GM18526 (cell line): ENCODE measurements around the gene DOK5.

Experiments used
- POLR2A ChIP-seq: IDR thresholded peaks from 3 replicates; pipeline ENCODE4 v1.6.1; 2011; ENCODE audit not compliant: insufficient read length; ENCODE audit errors: extremely low read depth

Gene DOK5

GRCh38 chr20:54525916-54526590 is 50.7 kb downstream of the DOK5 start:
- TF ChIP-seq POLR2A: no peak

- TF ChIP-seq POLR2A: no peak
Measured at GRCh38 chr20:54526801-54527200, 51.4 kb downstream of the DOK5 start.

DNA sequence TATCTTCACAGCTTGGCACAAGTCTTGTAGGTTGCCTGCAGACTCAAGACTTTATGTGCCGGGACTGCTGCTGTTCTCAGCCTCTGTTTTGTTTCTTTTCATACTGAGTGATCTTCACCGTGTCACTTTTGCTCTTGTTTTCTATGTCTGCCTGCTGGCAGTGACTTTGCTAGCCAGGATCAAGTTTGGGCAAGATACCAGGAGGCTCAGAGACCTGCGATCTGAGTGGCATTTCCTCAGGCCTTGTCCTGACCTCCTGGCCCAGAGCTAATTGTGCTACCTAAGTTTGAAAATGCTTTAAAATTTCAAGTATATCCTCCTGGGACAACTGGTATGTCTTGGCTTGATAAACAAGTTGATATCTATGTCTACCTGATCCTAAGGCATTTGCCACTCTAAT is 57.2 kb downstream of the DOK5 start:
- TF ChIP-seq POLR2A: no peak

DNA sequence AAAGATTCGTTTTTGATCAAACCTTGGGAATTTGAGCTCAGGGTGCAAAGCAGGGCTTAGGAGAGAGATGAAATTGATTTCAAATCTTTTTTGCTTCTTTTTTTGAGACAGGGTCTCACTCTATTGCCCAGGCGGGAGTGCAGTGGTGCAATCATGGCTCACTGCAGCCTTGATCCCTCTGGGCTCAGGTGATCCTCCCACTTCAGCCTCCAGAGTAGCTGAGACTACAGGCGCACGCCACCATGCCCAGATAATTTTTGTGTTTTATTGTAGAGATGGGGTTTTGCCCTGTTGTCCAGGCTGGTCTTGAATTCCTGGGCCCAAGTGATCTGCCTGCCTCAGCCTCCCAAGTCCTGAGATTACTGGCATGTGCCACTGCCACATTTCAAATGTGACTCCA is 58.7 kb downstream of the DOK5 start:
- no peak for TF ChIP-seq POLR2A

DNA sequence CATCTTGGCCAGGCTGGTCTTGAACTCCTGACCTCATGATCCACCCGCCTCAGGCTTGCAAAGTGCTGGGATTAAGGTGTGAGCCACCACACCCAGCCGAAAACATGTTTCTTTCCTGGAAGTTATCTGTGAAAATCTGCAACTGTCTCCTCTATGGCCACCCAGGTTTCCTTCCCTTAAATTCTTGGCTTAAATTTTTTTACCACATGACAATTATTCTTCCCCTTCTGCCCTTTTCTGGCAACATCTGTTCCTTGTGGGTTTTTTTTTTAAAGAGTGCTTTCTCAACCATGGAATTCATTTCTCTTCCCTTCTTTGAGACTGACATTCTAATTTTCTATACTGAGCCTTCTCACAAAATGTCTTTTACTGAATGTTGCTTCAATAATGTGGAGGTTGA is 59.6 kb downstream of the DOK5 start:
- TF ChIP-seq POLR2A: no peak

DNA sequence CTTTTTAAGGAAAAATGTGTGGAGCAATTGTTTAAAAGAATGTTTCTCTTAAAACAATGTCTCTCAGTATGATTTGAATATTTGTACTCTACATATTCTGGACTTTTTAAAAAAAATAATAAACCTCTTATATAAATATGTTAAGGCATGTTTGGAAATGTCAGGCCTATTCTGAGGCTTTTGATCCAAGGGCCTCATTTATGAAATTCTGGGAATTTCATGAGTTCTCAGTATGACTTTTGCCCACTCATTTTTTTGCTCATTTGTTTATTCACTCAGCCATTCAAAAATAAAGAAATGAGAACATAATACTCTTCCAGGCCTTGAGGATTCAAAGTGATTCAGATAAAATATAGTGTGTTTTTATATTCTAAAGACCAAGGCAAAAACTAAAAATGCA is 60.4 kb downstream of the DOK5 start:
- no peak for TF ChIP-seq POLR2A

GRCh38 chr20:54539521-54540046 is 64.2 kb downstream of the DOK5 start:
- TF ChIP-seq POLR2A: no peak

GRCh38 chr20:54543369-54543768 is 68.0 kb downstream of the DOK5 start:
- no peak for TF ChIP-seq POLR2A

- TF ChIP-seq POLR2A: no peak
Measured at GRCh38 chr20:54545676-54546358, 70.4 kb downstream of the DOK5 start.

GRCh38 chr20:54548849-54549248 is 73.5 kb downstream of the DOK5 start:
- no peak for TF ChIP-seq POLR2A

- no peak for TF ChIP-seq POLR2A
Measured at GRCh38 chr20:54549658-54550326, 74.4 kb downstream of the DOK5 start.

DNA sequence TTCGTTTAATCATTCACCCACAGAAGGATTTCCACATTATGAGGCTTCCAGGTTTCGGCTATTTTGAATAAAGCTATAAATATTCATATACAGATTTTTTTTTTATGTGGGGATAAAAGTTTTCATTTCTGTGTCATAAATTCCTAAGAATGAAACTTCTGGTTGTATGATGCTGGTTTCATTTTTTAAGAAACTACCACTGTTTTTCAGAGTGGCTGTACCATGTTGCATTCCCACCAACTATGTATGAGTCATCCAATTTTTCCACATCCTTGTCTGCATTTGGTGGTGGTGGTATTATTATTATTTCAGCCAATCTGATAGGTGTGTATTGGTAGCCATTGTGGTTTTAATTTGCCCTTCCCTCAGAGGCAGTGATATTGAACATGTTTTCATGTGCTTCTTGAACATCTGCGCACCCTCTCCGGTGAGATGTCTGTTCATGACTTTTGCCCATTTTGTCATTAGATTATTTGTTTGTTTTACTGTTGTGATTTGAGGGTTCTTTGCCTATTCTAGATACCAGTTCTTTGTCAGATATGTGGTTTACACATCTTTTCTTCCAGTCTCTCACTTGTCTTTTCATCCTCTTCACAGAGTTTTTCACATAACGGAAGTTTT is 75.5 kb downstream of the DOK5 start:
- TF ChIP-seq POLR2A: no peak

- TF ChIP-seq POLR2A: no peak
Measured at GRCh38 chr20:54554006-54554405, 78.6 kb downstream of the DOK5 start.

- TF ChIP-seq POLR2A: no peak
Measured at GRCh38 chr20:54555150-54555549, 79.8 kb downstream of the DOK5 start.

DNA sequence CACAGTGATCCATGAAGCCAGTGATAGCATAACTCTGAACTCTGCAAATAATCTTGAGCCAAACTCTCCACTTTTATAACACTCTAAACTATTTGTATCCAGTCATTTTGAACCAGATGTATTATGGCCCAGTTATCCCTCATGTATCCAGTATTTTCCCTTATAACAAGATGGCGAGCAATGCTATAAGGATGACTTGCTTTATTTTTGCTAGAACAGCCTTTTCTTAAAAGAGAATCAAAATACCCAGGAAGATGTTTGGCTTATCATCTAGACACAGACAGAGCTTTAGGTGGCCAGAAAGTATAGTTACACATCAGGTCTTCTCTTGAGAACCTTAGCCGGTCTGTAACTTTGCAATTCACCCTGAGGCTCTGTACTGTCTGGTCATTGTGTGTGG is 81.0 kb downstream of the DOK5 start:
- TF ChIP-seq POLR2A: no peak

GRCh38 chr20:54557806-54558590 is 82.6 kb downstream of the DOK5 start:
- TF ChIP-seq POLR2A: no peak

GRCh38 chr20:54559890-54560289 is 84.5 kb downstream of the DOK5 start:
- TF ChIP-seq POLR2A: no peak
